DMS153 treated with DMSO at 0.1 percent for 48 hours (cell line): ENCODE measurements around the gene ZNF219.
A peak's percentile ranks its signal among the peaks of the same experiment; 100 is the strongest.

Experiments
- DNase-seq: peaks from one replicate; lab custom pipeline; 2025; ENCODE audit not compliant: unreplicated experiment; lab: John Stamatoyannopoulos, UW

The ZNF219 gene

DNA sequence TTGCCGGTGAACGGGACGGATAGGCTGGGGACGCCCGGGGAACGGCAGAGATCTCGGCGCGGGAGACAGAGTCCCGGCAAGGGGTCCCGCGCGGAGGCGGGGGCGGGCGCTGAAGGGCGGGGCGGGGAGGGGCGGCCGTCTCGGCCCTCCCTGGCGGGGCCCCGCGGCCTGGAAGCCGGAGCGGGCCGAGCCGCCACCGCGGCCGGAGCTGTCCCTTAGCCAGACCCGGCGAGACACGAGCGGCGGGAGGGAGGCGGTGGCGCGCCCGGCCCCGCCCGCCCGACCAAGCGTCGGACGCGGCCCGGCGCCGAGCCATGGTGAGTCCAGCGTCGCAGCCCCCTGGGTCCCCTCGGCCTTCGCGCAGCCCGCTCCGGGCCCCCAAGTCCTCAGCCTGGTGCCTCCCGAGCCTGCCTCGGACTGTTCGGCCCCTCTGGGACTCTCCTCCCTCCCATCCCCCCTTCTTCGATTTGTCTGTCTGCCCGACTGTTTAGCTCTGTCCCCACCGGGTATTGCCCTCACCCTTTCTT, 28.3 kb downstream of the ZNF219 start, which contains the start of gene ARHGEF40:
TSS of gene ARHGEF40 (plus strand) at position 222 of the 527 bp plus-strand sequence. CDS start at position 315, 93 bp downstream.
- DNase-seq, result peak; percentile 16

DNA sequence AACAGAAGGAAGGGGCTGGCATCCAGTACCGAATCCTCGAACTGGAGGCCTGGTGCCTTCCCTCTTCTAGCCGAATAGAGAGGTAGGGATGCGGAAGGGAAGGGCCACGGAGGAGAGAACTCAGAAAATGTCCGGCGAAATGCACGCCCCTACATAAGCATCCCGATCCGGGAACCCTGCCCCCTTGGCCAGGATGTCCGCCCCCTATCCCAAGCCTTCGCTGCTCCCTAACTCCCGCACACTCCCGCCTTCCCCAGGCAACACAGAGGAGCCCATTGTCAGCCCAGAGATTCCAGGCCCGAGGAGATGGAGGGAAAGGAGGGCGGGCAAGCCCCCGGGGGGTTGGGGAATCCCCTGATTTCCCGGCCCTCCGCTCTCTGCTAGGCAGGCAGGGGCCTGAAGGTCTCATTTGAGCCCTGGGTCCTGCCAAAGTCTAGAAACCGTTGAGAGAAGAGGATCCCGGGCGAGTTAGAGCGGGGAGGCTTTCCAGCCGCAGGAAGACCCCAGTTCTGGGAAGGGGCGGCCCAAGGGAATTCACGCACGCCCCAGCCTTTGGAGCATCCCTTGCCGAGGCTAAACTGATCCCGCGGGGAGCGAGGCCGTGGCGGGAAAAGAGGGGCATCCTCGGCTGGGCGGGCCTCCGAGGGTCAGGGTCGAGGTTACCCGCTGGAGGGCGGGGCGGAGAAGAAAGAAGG, 28.9 kb downstream of the ZNF219 start:
- peak; percentile 16 for DNase-seq

DNA sequence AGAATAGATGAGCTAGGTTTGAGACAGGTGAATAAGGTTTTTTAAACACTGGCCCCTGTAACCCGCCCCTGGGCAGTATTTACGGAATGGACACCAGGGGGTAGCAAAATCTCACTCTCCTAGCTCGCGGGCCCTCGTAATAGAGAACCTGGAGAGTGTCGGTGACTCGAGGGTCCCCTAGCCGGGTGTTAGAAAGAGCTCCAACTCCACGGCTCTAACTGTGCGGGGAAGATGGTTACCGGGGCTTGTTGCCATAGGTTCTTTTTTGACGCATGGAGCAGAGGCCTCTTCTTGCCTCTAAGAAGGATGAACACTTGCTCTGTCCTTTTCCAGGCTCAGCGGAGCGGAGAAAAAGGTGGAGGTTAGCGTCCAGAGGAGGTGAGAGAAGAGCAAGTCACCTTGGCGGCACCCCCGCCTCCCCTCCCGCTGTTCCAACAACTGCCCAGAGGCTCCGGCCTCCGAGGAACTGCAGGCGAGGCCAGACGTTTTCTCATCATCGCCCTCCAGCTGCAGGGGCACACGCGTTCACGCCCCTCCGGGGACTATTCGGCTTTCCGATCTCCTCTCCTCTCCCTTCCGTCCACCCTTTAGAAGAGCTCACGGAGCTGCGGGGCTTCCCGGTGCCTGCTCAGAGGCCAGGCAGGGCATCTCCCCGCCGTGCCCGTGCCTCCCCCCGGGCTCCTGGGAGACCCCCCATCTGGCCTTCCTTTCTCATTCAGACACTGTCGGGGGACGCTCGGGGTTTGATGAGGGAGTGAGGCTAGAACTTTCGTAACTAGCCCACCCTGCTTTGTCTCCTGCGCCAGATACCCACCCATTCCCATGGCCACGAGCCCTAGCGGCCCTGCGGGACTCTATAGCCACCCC, 29.7 kb downstream of the ZNF219 start:
- DNase-seq, result peak; percentile 82

DNA sequence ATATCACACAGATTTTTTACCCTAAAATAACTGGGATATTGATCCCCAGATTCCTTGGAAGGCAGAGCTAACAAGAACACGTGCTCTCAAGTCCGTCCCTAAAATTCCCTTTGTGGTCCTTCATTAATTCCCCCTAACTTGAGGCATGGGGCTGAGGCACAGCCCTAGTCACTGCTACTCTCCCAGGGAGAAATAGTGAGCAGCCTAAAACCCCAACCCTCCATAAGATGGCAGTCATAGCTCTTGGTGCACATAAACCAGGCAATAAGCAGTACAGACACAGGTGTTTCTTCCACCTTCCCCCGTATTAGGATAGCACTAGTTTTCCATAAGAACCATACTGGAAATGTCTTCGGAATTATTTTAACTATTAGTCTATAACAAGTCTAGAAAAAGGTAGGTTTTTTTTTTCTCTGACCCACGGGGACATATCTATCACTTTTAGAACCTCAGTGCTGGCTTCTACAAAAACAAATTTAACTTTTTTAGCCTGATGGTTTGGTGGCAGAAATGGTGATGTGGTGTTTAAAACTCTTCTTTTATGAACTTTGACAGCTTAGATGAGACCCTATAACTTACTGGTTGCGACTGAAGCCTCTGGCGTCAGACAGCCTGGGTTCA, 31.5 kb downstream of the ZNF219 start:
- DNase-seq, result peak; percentile 14

DNA sequence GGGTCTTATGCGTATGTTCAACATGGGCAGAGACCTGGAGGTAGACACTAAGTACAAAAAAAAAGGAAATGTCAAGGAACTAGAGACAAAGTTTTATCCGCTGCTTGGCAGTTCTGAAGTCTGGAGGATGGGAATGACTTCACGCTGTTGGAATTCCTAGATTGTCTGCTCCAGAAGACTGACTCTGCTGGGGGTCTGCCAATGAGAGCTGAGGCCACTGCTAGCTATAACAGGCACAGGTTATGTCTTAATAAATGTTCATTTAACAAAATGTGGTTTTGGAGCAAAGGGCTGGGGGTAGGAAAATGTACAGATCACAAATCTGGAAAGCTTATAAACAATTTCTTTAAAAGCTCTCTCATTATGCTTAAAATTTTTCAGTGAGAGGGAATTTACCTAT, 35.0 kb downstream of the ZNF219 start:
- no peak for DNase-seq

DNA sequence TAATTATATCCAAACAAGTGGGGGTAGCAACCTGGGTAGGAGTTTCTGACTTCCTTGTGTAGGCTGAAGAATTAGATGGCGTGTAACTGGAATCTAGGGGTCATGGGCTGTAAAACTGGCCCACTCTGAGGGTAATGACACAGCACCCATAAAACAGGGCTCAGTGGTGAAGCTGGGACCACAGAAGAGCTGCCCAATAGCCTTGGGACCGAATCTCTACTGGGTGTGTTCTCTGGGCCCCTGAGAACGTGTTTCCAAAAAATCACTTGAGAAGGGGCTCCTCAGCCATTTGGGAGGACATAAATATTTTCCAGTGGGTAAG, 37.1 kb downstream of the ZNF219 start:
- no peak for DNase-seq

DNA sequence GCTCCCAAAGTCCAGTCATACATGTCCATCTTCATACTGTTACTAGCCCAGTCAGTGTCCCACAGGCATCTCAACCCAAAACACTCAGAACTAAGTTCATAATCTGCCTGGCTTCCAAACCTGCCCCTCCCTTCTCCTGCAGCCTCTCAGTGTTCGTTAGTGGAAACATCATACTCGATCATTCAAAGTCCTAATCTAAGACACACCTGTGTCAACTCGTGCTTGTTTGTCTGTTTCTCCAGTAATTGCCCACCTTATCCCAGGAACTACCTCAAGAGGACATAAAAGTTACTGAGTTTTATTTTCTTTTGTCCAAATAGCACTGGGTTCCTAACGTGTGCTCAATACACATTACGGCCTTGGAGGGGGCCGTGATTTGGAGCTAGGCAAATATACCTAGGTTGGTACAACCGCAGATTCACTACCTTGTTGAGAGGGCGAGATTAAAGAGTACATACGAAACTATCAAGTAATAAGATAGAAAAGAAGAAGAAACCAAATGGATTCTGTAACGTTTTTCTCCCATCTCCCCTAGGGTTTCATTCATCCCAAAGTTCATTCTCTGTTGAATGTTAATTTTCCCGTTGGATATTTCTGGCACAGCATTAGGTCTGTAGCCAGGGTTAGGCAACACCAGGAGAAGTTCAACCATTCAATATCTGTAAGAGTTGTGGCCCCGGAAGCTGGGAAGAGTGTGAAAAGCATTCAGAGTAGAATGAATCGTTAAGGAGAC, 37.7 kb downstream of the ZNF219 start:
- DNase-seq, result no peak

DNA sequence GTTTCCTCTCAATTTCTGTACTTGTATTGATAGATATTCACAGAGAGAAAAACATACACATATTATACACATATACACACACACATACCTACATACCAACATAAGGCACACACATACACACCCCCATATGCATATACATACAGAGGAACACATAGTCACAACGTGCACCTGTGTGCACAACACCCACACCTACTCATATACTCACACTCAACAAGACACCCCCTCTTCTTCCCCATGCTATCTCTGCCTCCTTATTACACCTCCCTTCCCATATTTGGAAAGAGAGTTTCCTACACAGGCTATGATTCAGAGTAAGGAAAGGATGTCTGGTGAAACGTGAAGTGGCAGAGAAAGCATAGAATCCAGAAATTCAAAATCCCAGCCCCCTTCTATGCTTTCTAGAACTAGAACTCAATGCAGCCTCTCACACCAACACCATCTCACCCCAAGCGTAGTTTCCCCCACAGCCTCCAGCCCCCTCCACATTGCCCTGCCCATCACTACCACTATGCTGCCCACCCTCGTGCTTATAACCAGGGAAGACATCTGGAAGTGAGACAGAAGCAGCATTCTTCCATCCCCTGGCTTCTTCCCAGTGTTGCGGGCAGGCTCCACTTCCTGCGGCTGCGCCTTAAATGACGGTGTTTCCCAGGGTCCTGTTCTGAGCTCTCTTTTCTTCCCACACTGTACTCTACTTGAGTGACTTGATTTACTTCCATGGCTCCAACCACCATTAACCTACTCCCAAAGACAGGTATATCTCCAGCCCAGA, 38.4 kb downstream of the ZNF219 start:
- no peak for DNase-seq

DNA sequence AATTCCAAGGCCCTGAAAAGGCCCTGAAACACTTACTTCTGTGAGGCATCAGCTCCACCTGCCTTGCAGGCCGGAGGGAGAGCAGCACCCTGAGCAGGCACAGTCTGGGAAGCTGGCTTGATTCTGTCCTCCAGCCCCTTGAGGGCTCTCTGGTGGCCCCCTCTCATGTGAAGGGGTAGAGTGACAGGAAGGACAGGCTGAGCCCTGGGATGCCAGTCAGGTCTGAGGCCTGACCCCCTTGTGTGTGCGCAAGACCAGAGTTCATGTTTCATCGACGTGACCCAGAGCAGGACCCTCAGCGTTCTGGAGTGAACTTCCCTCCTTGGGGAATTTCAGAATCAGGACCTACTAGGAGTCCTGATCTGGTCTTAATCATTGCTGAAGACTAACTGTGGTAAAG, 39.6 kb downstream of the ZNF219 start:
- no peak for DNase-seq

DNA sequence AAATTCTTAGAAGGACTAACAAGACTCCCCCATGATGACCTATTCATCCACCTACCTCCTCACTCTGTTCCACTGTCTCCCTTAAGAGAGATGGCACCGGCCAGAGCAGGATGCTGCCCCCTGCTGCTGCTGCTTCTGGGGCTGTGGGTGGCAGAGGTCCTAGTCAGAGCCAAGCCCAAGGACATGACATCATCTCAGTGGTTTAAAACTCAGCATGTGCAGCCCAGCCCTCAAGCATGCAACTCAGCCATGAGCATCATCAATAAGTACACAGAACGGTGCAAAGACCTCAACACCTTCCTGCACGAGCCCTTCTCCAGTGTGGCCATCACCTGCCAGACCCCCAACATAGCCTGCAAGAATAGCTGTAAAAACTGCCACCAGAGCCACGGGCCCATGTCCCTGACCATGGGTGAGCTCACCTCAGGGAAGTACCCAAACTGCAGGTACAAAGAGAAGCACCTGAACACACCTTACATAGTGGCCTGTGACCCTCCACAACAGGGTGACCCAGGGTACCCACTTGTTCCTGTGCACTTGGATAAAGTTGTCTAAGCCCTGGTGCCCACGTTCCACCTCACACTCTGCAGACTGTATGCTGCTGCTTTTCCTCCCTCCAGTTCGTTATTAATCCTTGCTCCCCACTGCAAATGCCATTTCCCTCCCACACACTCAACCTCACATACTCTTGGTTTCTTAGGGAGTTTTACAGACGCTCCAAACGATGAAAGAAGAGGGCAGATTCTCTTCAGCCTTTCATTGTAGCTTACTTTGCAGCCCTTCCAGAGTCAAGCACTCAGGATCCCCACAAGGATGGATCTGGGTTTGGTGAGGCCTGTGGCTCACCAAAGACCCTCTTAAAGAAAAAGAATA, 40.4 kb downstream of the ZNF219 start, which contains the start of gene RNASE8:
TSS of gene RNASE8 (plus strand) at position 20 of the 873 bp plus-strand sequence. CDS start at position 91, 71 bp downstream.
- no peak for DNase-seq

DNA sequence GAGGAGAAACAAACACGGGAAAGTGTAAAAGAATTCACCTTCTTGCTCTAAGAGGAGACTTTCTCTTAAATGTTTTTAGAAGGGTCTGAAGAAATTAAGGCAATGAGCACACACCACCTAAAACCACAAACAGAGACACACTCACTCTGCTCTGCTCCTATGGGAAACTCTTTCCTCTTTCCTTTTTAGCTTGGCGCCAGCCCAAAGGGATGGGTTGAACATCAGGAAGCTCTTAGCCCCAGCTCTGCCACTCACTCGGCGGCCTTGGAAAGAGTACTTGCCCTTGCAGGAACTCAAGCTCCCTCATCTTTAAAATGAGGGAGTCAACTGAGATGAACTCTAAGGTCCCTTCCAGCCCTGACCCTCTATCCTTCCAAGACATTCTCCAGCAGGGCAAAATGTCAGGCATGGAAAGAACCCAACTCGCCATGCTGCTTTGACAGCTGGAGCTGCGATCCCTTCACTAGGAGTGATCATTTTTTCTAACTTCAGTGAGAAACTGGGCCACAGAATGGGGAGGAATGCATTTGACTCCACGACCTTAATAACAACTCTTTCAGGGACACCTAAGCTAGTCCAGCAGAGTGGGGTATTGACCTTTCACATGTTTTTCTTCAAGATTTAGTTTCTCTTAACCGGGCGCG, 41.8 kb downstream of the ZNF219 start:
- DNase-seq, result no peak

DNA sequence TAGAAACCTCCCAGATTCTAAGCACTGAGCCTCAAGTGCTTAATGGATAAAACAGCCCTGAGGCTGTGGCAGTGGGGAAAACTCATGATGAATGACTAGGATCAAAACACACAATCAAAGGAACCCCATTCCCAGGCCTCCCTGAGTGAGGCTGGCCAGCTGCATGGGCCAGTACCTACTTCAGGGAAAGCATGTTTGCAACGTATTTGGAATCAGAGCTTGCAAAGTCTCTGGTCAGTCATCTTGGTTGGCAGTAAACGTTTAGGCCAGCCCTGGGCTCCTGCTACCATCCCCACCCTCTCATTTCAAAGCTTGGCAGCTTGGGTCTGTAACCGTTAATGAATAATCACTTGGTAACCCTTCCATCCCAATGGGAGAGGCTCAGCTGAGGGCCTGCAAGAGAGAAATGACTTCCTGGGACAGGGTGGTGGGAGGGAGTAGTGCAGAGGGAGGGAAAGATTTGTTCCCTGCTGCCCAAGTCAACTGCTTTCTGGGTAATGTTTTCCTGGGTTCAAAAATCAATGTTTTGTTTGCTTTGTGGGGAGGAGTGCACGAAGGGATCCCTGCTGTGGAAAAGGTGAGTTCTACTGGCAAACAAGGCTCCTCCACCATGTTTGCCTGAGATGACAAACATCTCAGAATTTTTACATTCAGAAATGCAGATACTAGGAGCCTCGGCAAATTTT, 42.9 kb downstream of the ZNF219 start:
- no peak for DNase-seq

DNA sequence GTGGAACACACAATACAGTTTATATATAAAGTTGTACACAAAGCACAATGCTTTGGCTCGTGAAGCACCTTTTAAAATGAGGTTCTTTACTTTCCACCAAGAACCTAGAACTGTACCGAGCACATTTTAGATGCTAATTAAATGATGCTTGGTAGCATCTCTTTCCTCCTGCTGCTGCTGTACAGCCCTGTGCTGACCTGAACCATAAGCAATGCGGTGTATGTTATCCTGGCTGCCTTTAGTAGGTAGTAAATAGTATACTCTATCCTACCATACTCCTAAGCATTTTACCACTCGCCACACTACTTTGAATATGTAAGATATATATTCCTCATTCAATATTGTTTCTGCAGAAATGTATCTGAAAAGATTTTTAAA, 43.7 kb downstream of the ZNF219 start:
- DNase-seq, result no peak

DNA sequence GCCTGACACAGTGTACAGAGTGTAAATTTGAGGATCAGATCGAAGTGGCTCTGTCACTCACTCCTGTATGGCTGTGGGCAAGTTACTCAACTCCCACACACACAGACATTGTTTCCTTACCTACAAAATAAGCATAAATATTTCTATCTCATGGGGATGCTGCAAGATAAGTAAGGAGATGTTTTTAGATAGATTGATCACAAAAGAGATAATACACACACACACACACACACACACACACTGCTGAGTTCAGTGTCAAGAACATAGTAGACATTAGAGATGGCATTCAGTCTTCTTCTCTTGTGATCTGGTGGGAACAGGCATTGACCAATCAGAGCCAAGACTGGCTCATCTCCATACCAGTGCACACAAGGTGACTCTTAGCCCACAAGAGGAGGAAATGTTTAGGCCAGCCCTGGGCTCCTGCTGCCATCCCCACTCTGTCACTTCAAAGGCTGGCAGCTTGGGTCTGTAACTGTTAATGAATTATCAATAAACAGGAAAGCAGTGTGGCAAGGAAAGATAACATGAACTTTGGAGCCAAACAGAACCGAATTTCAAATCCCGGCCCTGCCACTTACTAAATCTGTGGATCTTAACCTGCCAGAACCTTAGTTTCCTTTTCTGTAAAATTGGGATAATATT, 44.2 kb downstream of the ZNF219 start:
- no peak for DNase-seq

DNA sequence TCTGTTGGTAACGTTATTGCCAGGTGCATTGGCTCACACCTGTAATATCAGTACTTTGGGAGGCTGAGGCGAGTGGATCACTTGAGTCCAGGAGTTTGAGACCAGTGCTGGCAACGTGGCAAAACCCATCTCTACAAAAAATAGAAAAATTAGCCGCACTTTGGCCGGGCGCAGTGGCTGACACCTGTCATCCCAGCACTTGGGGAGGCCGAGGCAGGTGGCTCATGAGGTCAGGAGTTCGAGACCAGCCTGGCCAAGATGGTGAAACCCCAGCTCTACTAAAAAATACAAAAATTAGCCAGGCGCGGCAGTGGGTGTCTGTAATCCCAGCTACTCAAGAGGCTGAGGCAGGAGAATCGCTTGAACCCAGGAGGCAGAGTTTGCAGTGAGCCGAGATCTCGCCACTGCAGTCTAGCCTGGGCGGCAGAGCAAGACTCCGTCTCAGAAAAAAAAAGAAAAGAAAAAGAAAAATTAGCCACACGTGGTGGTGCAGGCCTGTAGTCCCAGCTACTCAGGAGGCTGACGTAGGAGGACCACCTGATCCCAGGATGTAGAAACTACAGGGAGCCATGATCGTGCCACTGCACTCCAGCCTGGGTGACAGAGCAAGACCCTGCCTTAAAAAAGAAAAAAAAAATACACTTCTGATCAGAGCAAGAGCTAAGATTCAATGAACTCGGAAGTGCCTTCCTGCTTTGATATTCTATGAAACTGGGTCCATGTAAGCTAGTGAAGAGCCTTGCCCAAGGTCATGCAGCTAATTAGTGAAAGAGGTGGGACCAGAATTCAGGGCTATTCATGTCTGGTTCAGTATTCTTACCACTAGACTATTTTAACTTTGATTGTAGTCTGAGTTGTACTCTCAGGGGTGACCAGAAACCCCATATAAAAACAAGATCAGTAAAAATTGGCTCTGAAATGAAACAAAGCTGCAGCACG, 45.0 kb downstream of the ZNF219 start:
- DNase-seq, result no peak

DNA sequence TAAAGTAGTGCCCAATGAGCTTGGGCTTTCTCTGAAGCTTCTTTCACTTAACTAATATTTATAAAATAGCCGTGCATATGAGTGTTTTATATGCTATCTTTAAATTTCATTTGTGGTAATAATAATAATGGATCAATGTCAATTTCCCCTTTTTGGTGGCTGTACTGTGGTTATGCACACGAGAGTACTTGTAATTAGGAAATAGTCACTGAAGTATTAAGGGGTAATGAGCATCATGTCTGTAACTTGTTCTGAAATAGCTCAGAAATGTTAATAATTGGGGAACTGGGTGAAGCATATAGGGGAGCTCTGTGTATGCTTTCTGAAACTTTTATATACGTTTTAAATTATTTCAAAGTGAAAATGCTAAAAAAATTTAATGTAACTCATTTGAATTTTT, 47.9 kb downstream of the ZNF219 start:
- no peak for DNase-seq

DNA sequence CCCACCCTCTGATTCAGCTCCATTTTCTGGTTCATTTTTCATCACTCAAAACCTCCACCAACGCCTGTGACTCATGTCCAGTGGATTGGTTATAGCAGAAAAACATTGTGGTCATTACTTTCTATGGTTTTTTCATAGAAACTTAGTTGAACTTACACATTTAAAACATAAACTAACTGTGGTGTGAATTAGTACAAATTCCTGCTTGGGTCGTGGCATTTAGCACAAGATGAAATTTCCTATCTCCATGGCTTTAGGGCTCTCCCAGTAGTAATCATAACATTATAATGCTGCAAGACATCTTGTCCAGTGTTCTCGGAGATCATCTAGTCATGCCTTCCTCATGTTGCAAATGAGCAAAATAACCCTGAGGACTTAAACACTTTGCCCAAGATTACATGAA, 49.2 kb downstream of the ZNF219 start:
- no peak for DNase-seq
